Esophagus (tissue), 2 donors: ENCODE measurements around the gene SLC26A9. TPM values are rescaled to one million over a fixed set of nuclear protein-coding genes. Genes with fewer than 3 reads are reported as not detected.

Experiments
- H3K27ac ChIP-seq, 2 donors: one replicate each; pipeline ENCODE4 v1.5.1; 2013; ENCODE audit warnings: low read depth in 2 of 2, mild to moderate bottlenecking in 2 of 2, inconsistent platforms in 1 of 2, low read length in 1 of 2, moderate library complexity in 1 of 2
- H3K27me3 ChIP-seq, 2 donors: one replicate each; pipeline ENCODE4 v1.6.1; 2013; ENCODE audit warnings: low read length in 2 of 2, control low read depth in 1 of 2, mild to moderate bottlenecking in 1 of 2; ENCODE audit not compliant: insufficient read depth in 2 of 2, control insufficient read depth in 1 of 2
- H3K36me3 ChIP-seq, 2 donors: one replicate each; pipeline ENCODE4 v1.6.1; 2013; ENCODE audit warnings: low read length in 1 of 2; ENCODE audit not compliant: control insufficient read depth in 2 of 2, insufficient read depth in 2 of 2
- H3K4me1 ChIP-seq, 2 donors: one replicate each; pipeline ENCODE4 v1.6.1; 2013; ENCODE audit warnings: low read length in 1 of 2; ENCODE audit not compliant: control insufficient read depth in 2 of 2, insufficient read depth in 2 of 2
- H3K4me3 ChIP-seq, 2 donors: one replicate each; pipeline ENCODE4 v1.5.1; 2013; ENCODE audit warnings: low read length in 2 of 2, mild to moderate bottlenecking in 2 of 2, low read depth in 1 of 2, moderate library complexity in 1 of 2
- H3K9me3 ChIP-seq, 2 donors: one replicate each; pipeline ENCODE4 v1.6.1; 2013; ENCODE audit warnings: mild to moderate bottlenecking in 2 of 2, low read depth in 1 of 2, low read length in 1 of 2, moderate library complexity in 1 of 2; ENCODE audit not compliant: control insufficient read depth in 2 of 2, insufficient read depth in 1 of 2
- WGBS, 2 donors: extraction: QIAGEN DNeasy Blood & Tissue Kit; methylation state at CpG; one replicate each; pipeline ENCODE4 v1.1.7; 2013; 5-methylcytosine and 5-hydroxymethylcytosine counted together
- polyA plus RNA-seq, 2 donors: library from polyadenylated mRNA; stranded (reverse); fragments of 200-250 nt; gene quantifications; one replicate each; pipeline ENCODE4 v1.2.3, GENCODE V29; 2013
- donor health status: healthy with polysubstance abuse.
- donor health status: Bipolar disorder and iron deficiency.

The SLC26A9 gene
- polyA plus RNA-seq, 2 donors: 0.96 to 1.5 TPM

GRCh38 chr1:205965036-205965884, 22.0 kb upstream of the SLC26A9 start:
- Histone ChIP-seq H3K36me3 (no peaks in the 10 kb centered on the region), H3K4me1 (peaks cover 0 to 3% of the 10 kb centered on the region in 2 donors), H3K4me3 (no peak overlapping the region), H3K27me3 (no peaks in the 10 kb centered on the region), H3K27ac (no peak overlapping the region), H3K9me3 (no peaks in the 10 kb centered on the region)
- WGBS, 2 donors: 86 to 88% methylated on average over 13 of the region's 13 CpGs

GRCh38 chr1:205963352-205964155, 20.3 kb upstream of the SLC26A9 start:
- Histone ChIP-seq H3K4me1 (peaks cover 0 to 3% of the 10 kb centered on the region in 2 donors), H3K36me3 (no peaks in the 10 kb centered on the region), H3K27me3 (no peaks in the 10 kb centered on the region), H3K9me3 (no peaks in the 10 kb centered on the region), H3K4me3 (no peak overlapping the region), H3K27ac (no peak overlapping the region)
- 82 to 87% methylated on average over 16 of the region's 16 CpGs for WGBS, 2 donors

GRCh38 chr1:205962821-205963221, 19.6 kb upstream of the SLC26A9 start:
- Histone ChIP-seq H3K27ac (no peak overlapping the region), H3K36me3 (no peaks in the 10 kb centered on the region), H3K4me3 (no peak overlapping the region), H3K9me3 (no peaks in the 10 kb centered on the region), H3K4me1 (peaks cover 0 to 3% of the 10 kb centered on the region in 2 donors), H3K27me3 (no peaks in the 10 kb centered on the region)
- 77 to 80% methylated on average over 6 of the region's 6 CpGs for WGBS, 2 donors

- Histone ChIP-seq H3K27ac (no peak overlapping the region), H3K4me1 (peaks cover 0 to 3% of the 10 kb centered on the region in 2 donors), H3K9me3 (no peaks in the 10 kb centered on the region), H3K27me3 (no peaks in the 10 kb centered on the region), H3K4me3 (no peak overlapping the region), H3K36me3 (no peaks in the 10 kb centered on the region)
- 53% methylated on average over 9 of the region's 9 CpGs for WGBS, 2 donors
Observed at GRCh38 chr1:205961991-205962820, 18.9 kb upstream of the SLC26A9 start.

GRCh38 chr1:205961405-205961804, 18.1 kb upstream of the SLC26A9 start:
- WGBS, 2 donors: 28 to 38% methylated on average over 2 of the region's 2 CpGs
- no peaks in the 10 kb centered on the region for H3K36me3 ChIP-seq
- H3K9me3 ChIP-seq: no peaks in the 10 kb centered on the region
- peaks cover 0 to 3% of the 10 kb centered on the region in 2 donors for H3K4me1 ChIP-seq
- H3K27ac ChIP-seq: no peak overlapping the region
- H3K27me3 ChIP-seq: no peaks in the 10 kb centered on the region
- H3K4me3 ChIP-seq: no peak overlapping the region

- Histone ChIP-seq H3K27ac (no peak overlapping the region), H3K36me3 (no peaks in the 10 kb centered on the region), H3K4me3 (no peak overlapping the region), H3K9me3 (no peaks in the 10 kb centered on the region), H3K27me3 (peaks cover 0 to 2% of the 10 kb centered on the region in 2 donors), H3K4me1 (peaks cover 0 to 3% of the 10 kb centered on the region in 2 donors)
- WGBS, 2 donors: 75 to 84% methylated on average over 4 of the region's 4 CpGs
Observed at GRCh38 chr1:205959789-205960188, 16.5 kb upstream of the SLC26A9 start.

GRCh38 chr1:205955499-205955898, 12.2 kb upstream of the SLC26A9 start:
- H3K4me1 ChIP-seq: peaks cover 0 to 4% of the 10 kb centered on the region in 2 donors
- no peaks in the 10 kb centered on the region for H3K9me3 ChIP-seq
- H3K27me3 ChIP-seq: peaks cover 0 to 2% of the 10 kb centered on the region in 2 donors
- WGBS, 2 donors: 83 to 94% methylated on average over 1 of the region's 1 CpG
- no peak overlapping the region for H3K4me3 ChIP-seq
- H3K27ac ChIP-seq: no peak overlapping the region
- no peaks in the 10 kb centered on the region for H3K36me3 ChIP-seq

GRCh38 chr1:205954819-205955404, 11.7 kb upstream of the SLC26A9 start:
- 57 to 74% methylated on average over 11 of the region's 11 CpGs for WGBS, 2 donors
- Histone ChIP-seq H3K27ac (no peak overlapping the region), H3K9me3 (no peaks in the 10 kb centered on the region), H3K36me3 (no peaks in the 10 kb centered on the region), H3K27me3 (peaks cover 0 to 2% of the 10 kb centered on the region in 2 donors), H3K4me3 (no peak overlapping the region), H3K4me1 (peaks cover 0 to 4% of the 10 kb centered on the region in 2 donors)

- Histone ChIP-seq H3K27me3 (peaks cover 2 to 4% of the 10 kb centered on the region in 2 donors), H3K36me3 (no peaks in the 10 kb centered on the region), H3K4me3 (no peak overlapping the region), H3K4me1 (peaks cover 0 to 7% of the 10 kb centered on the region in 2 donors), H3K9me3 (no peaks in the 10 kb centered on the region), H3K27ac (no peak overlapping the region)
- 84 to 87% methylated on average over 1 of the region's 1 CpG for WGBS, 2 donors
Observed at GRCh38 chr1:205951746-205952145, 8.5 kb upstream of the SLC26A9 start.
